ENCODE results near the gene FBXO28. TPM values are rescaled to one million over a fixed set of nuclear protein-coding genes. Genes with fewer than 3 reads are reported as not detected.

The FBXO28 gene
- total and polyA plus RNA-seq, 10 of the 15 experiments (the other 5 are each of a cell fraction or from before 2014, with no cell fraction given), result 4.3 to 23.2 (median 18.4) TPM

GRCh38 chr1:224064150-224064549 is 49.8 kb upstream of the FBXO28 start:
- Histone ChIP-seq H2AFZ (ENCODE audit: control insufficient read depth, low read depth, low read length) (no peak overlapping the region), H3K79me2 (ENCODE audit: control insufficient read depth, insufficient read depth, low read length) (no peaks in the 10 kb centered on the region), H3K4me3 (no peak overlapping the region), H3K27ac (ENCODE audit: control insufficient read depth, insufficient read depth) (no peak overlapping the region), H3K4me2 (ENCODE audit: control insufficient read depth, insufficient read depth) (no peak overlapping the region), H3K9me3 (replicated peaks; ENCODE audit: control insufficient read depth, insufficient read depth, low read length) (no peaks in the 10 kb centered on the region), H3K4me1 (ENCODE audit: control insufficient read depth, insufficient read depth, low read length) (no peaks in the 10 kb centered on the region), H4K20me1 (ENCODE audit: control insufficient read depth, insufficient read depth) (no peaks in the 10 kb centered on the region), H3K9ac (ENCODE audit: control insufficient read depth, insufficient read depth, low read length) (no peak overlapping the region), H3K36me3 (ENCODE audit: control insufficient read depth in 2 of 2, insufficient read depth in 2 of 2, low read length in 1 of 2) (no peaks in the 10 kb centered on the region), H3K27me3 (replicated peaks in 1 of 2; ENCODE audit: control insufficient read depth in 2 of 2, insufficient read depth in 2 of 2, low read length in 1 of 2) (no peaks in the 10 kb centered on the region)
- FAIRE-seq, result no peak
- no peak for DNase-seq (ENCODE audit: low read depth, low spot score)
- RAD21 ChIA-PET (ENCODE audit: unreplicated experiment), result no interaction called here
- in situ Hi-C loops (cut with MboI) (no loop called here), intact Hi-C loops (cut with micrococcal nuclease; ENCODE audit: unreplicated experiment) (no loop called here)
- CTCF ChIA-PET, result interaction anchor here (1.5 kb wide), 1 partner anchor 13 kb away, joined by 4 read pairs; no protein-coding TSS in a partner anchor
- no peak for ATAC-seq
- 68% methylated on average over 5 of the region's 5 CpGs for WGBS (ENCODE audit: insufficient coverage, insufficient replicate concordance, low lambda C conversion rate, missing lambda C conversion rate)
- POLR2A ChIA-PET, result no interaction called here
- SMC1A ChIA-PET (ENCODE audit: uncharacterized antibody, unreplicated experiment), result interaction anchor here (1.1 to 3.5 kb wide), 2 partner anchors 13 to 271 kb away, joined by 3 to 14 read pairs; no protein-coding TSS in a partner anchor
- BruUV-seq (replicated peaks), result no TSS peak
- TF ChIP-seq SMC3 (IDR thresholded peaks at IDR 0.05; ENCODE audit: borderline replicate concordance, low read length) (no peak), E2F8 (IDR thresholded peaks at IDR 0.05; ENCODE audit: low read depth, partially characterized antibody) (no peak), TCF7 (IDR thresholded peaks at IDR 0.05; ENCODE audit: borderline replicate concordance) (no peak), CEBPB (IDR thresholded peaks at IDR 0.05; ENCODE audit: borderline replicate concordance in 1 of 2, low read depth in 2 of 2, low read length in 2 of 2) (no peak), NR2F1 (conservative IDR thresholded peaks at IDR 0.05) (no peak), ZBTB11 (CRISPR knock-in tag; IDR thresholded peaks at IDR 0.05) (no peak), POLR2AphosphoS2 (IDR thresholded peaks at IDR 0.05; ENCODE audit: low read depth, low read length) (no peak), PAX5 (IDR thresholded peaks at IDR 0.05; ENCODE audit: borderline replicate concordance, low read depth, low read length) (no peak), MYB (IDR thresholded peaks at IDR 0.05; ENCODE audit: borderline replicate concordance, low read depth, low read length) (no peak), KAT2A (conservative IDR thresholded peaks at IDR 0.05; ENCODE audit: control insufficient read depth, low read depth, low read length) (no peak), BMI1 (IDR thresholded peaks at IDR 0.05; ENCODE audit: borderline replicate concordance) (no peak), CBFB (IDR thresholded peaks at IDR 0.05; ENCODE audit: low read depth) (no peak), NFIC (IDR thresholded peaks at IDR 0.05; ENCODE audit: low read depth, low read length) (no peak), CREB1 (IDR thresholded peaks at IDR 0.05; ENCODE audit: low read depth) (no peak), HDAC2 (IDR thresholded peaks at IDR 0.05) (no peak)
